CD4-positive, alpha-beta T cell treated with Interleukin-6 at 100 ng/mL for 8 hours (primary cell): ENCODE data around the gene ERICH2.

Experiments used
- DNase-seq: peaks from one replicate; pipeline ENCODE4 v3.0.0-alpha.2; 2020; ENCODE audit warnings: mixed read lengths, low spot score

ERICH2 gene

DNA sequence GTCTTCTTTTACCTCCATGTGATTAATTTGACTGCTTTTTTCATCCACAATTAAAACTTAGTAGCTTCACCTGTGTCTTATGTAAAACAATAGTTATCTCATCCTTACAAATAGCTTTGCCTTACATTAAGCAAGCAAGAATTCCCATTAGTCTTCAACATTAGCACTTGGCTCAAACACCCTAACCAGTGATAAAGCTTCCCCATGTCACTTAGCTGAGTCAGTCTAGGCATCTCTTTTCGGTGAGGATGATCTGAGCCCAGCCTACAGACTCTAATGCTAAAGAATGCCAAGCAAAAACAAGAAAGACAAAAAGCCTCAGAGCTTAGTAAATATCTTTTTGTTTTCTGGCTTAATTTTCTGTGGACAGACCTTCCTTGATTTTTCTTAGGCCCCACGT lies 72.6 kb downstream of the ERICH2 start:
- no peak for DNase-seq

- no peak for DNase-seq
Observed at GRCh38 chr2:170843656-170844055, 73.5 kb downstream of the ERICH2 start.

GRCh38 chr2:170845343-170845742 lies 75.2 kb downstream of the ERICH2 start:
- DNase-seq = no peak

DNA sequence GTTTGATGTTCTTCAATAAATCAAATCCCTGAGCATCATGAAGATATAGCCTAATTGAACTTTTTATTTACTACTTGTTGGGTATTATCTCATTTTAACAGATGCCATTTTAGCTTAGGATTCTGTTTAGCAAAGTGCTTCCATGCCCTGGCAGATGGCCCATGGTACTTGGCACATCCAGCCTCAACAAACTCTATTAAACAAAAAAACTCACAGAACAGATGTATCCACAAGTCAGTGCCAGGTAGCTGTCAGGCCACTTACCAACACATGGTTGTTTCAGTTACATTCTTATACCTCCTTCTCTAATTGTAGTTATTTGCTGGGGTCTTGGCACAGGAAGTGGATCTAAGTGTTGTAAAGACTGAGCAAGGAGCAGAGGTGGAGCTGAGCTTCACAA lies 76.1 kb downstream of the ERICH2 start:
- DNase-seq = no peak

- no peak for DNase-seq
Observed at GRCh38 chr2:170847716-170848115, 77.5 kb downstream of the ERICH2 start.
